Fibroblast of skin of left quadriceps (primary cell): ENCODE data around the gene KLHL20.

ENCODE experiments used
- DNase-seq, 2 experiments: peaks; one replicate each; pipeline ENCODE4 v3.0.0-alpha.2; 2013; ENCODE audit warnings: low read depth in 2 of 2

Gene KLHL20

GRCh38 chr1:173832748-173833147 lies 118.0 kb downstream of the KLHL20 start:
- DNase-seq, result no peak
